Naive thymus-derived CD4-positive, alpha-beta T cell (primary cell): ENCODE results near the gene RAI1. TPM values are rescaled to one million over a fixed set of nuclear protein-coding genes. Genes with fewer than 3 reads are reported as not detected.
A peak's percentile ranks its signal among the peaks of the same experiment; 100 is the strongest.

Source experiments
- ATAC-seq: fragments of 150-1000 bp; cut with Tn5 transposase; 2 replicates; pipeline ENCODE4 v1.10.0; 2021; ENCODE audit warnings: mild to moderate bottlenecking, moderate library complexity
- CTCF ChIA-PET: fragments of 350-600 bp; sonication (Branson Sonifier 250); formaldehyde crosslinking; loops from one replicate; lab custom pipeline; 2021; ENCODE audit warnings: antibody characterized with exemption; lab: Charles Lee
- POLR2A ChIA-PET: fragments of 350-600 bp; sonication (Branson Sonifier 250); formaldehyde crosslinking; loops from one replicate; lab custom pipeline; 2021; ENCODE audit warnings: antibody characterized with exemption, inconsistent platforms; lab: Charles Lee
- DNase-seq, 9 donors: peaks; one replicate each; pipeline versions ENCODE4 v3.0.0 to v3.0.0-alpha.2; 2020 to 2022; ENCODE audit warnings: mixed read lengths in 1 of 9
- H3K27ac ChIP-seq: one replicate; pipeline ENCODE4 v1.7.0; 2013; ENCODE audit warnings: mild to moderate bottlenecking, low read depth, low read length, moderate library complexity
- H3K27me3 ChIP-seq, 2 donors: one replicate each; pipeline ENCODE4 v1.7.0; 2013; ENCODE audit warnings: low read length in 2 of 2, mild to moderate bottlenecking in 2 of 2, moderate library complexity in 2 of 2; ENCODE audit not compliant: control insufficient read depth in 2 of 2, insufficient read depth in 2 of 2
- H3K36me3 ChIP-seq, 3 experiments: 1 replicate in 2 of 3; 2 replicates in 1 of 3; pipeline ENCODE4 v1.7.0; 2013; ENCODE audit warnings: low read length in 3 of 3, mild to moderate bottlenecking in 3 of 3, moderate library complexity in 1 of 3; ENCODE audit not compliant: insufficient read depth in 3 of 3, control insufficient read depth in 2 of 3
- H3K4me1 ChIP-seq, 2 donors: one replicate each; pipeline ENCODE4 v1.7.0; 2013; ENCODE audit warnings: low read length in 2 of 2, mild to moderate bottlenecking in 2 of 2, moderate library complexity in 1 of 2; ENCODE audit not compliant: control insufficient read depth in 2 of 2, insufficient read depth in 2 of 2
- H3K4me3 ChIP-seq: 2 replicates; pipeline ENCODE4 v1.7.0; 2013; ENCODE audit warnings: mild to moderate bottlenecking, low read length
- H3K9me3 ChIP-seq, 3 experiments: 1 replicate in 2 of 3; 2 replicates in 1 of 3; pipeline ENCODE4 v1.7.0; 2013; ENCODE audit warnings: low read length in 3 of 3; ENCODE audit not compliant: control insufficient read depth in 2 of 3
- H3K27ac Mint-ChIP-seq, 9 donors: one replicate each; pipeline ENCODE4 v1.8.0; 2020 to 2022; ENCODE audit warnings: mixed read lengths in 9 of 9, mild to moderate bottlenecking in 8 of 9, moderate library complexity in 5 of 9, inconsistent platforms in 2 of 9
- H3K27me3 Mint-ChIP-seq, 5 donors: one replicate each; pipeline ENCODE4 v1.8.0; 2021 to 2022; ENCODE audit warnings: mixed read lengths in 5 of 5, mild to moderate bottlenecking in 1 of 5
- H3K36me3 Mint-ChIP-seq, 5 donors: one replicate each; pipeline ENCODE4 v1.8.0; 2020 to 2022; ENCODE audit warnings: mixed read lengths in 5 of 5, mild to moderate bottlenecking in 3 of 5, inconsistent platforms in 1 of 5
- H3K4me1 Mint-ChIP-seq, 7 donors: one replicate each; pipeline ENCODE4 v1.8.0; 2020 to 2022; ENCODE audit warnings: mixed read lengths in 7 of 7, mild to moderate bottlenecking in 3 of 7, inconsistent platforms in 1 of 7
- H3K4me3 Mint-ChIP-seq, 10 donors: one replicate each; pipeline ENCODE4 v1.8.0; 2020 to 2022; ENCODE audit warnings: mild to moderate bottlenecking in 10 of 10, mixed read lengths in 10 of 10, moderate library complexity in 6 of 10, inconsistent platforms in 2 of 10
- H3K9me3 Mint-ChIP-seq, 11 donors: one replicate each; pipeline ENCODE4 v1.8.0; 2020 to 2022; ENCODE audit warnings: mixed read lengths in 11 of 11, mild to moderate bottlenecking in 4 of 11, inconsistent platforms in 1 of 11, moderate library complexity in 1 of 11
- intact Hi-C, 2 donors: fragments of 100-400 bp; cut with micrococcal nuclease; formaldehyde crosslinking; loops; one replicate each; pipeline ENCODE4 v1.15.1; 2023
- polyA plus RNA-seq, 2 donors: library from polyadenylated mRNA; unstranded; fragments of 300-500 nt; fragmentation: Illumina TruSeq; gene quantifications; one replicate each; pipeline ENCODE4 v1.2.3, GENCODE V29; 2021
- total RNA-seq, 6 experiments: library from RNA in 5 of 6; stranded (reverse) in 5 of 6; gene quantifications; 1 replicate in 5 of 6; 2 replicates in 1 of 6; pipeline ENCODE4 v1.2.3 and lab custom pipeline; 2021 to 2026

The RAI1 gene
- total and polyA plus RNA-seq, 7 experiments from 2014 or later = 2.0 to 46.2 (median 21.2) TPM

GRCh38 chr17:17852930-17853329 lies 171.7 kb downstream of the RAI1 start:
- intact Hi-C loops = no loop called here
- no peaks in the 10 kb centered on the region for H3K27me3 ChIP-seq
- H3K4me1 ChIP-seq = peaks cover 30 to 55% of the 10 kb centered on the region in 2 donors
- H3K4me3 ChIP-seq = no peak overlapping the region
- no peaks in the 10 kb centered on the region for H3K36me3 ChIP-seq
- no peak overlapping the region for H3K4me3 Mint-ChIP-seq
- peaks cover 0 to 17% (median 0%) of the 10 kb centered on the region in 5 donors for H3K36me3 Mint-ChIP-seq
- CTCF ChIA-PET = no interaction called here
- no peaks in the 10 kb centered on the region for H3K9me3 Mint-ChIP-seq
- ATAC-seq = no peak
- H3K9me3 ChIP-seq = no peaks in the 10 kb centered on the region
- no peak for DNase-seq
- peak overlapping the region in 8 of 9 donors; percentile 36 to 98 (median 67) for H3K27ac Mint-ChIP-seq
- H3K4me1 Mint-ChIP-seq = peaks cover 39 to 88% (median 74%) of the 10 kb centered on the region in 7 donors
- H3K27me3 Mint-ChIP-seq = no peaks in the 10 kb centered on the region
- no peak overlapping the region for H3K27ac ChIP-seq
- POLR2A ChIA-PET = interaction anchor here (0.6 to 1.5 kb wide), 2 partner anchors 8 to 35 kb away, joined by 3 to 4 read pairs; no protein-coding TSS in a partner anchor

- Mint-ChIP-seq H3K27me3 (no peaks in the 10 kb centered on the region), H3K9me3 (no peaks in the 10 kb centered on the region), H3K36me3 (peaks cover 0 to 14% (median 0%) of the 10 kb centered on the region in 5 donors), H3K27ac (peak overlapping the region in 5 of 9 donors; percentile 47 to 98 (median 68)), H3K4me3 (peak overlapping the region in 1 of 10 donors; percentile 53), H3K4me1 (peaks cover 30 to 78% (median 64%) of the 10 kb centered on the region in 7 donors)
- Histone ChIP-seq H3K4me3 (no peak overlapping the region), H3K27me3 (no peaks in the 10 kb centered on the region), H3K36me3 (no peaks in the 10 kb centered on the region), H3K27ac (no peak overlapping the region), H3K9me3 (no peaks in the 10 kb centered on the region), H3K4me1 (peaks cover 20 to 45% of the 10 kb centered on the region in 2 donors)
- intact Hi-C loops = no loop called here
- peak in 1 of 9 donors; percentile 42 for DNase-seq
- ATAC-seq = no peak
- CTCF ChIA-PET = interaction anchor here (0.8 to 3.7 kb wide), 2 partner anchors 42 to 110 kb away, joined by 3 to 16 read pairs; no protein-coding TSS in a partner anchor
- POLR2A ChIA-PET = interaction anchor here (1.5 kb wide), 1 partner anchor 13 kb away, joined by 6 read pairs; no protein-coding TSS in a partner anchor
These were observed 172.7 kb downstream of the RAI1 start for GRCh38 chr17:17853811-17854447.

GRCh38 chr17:17855976-17856375 lies 174.7 kb downstream of the RAI1 start:
- CTCF ChIA-PET = interaction anchor here (0.8 to 3.7 kb wide), 4 partner anchors 10 to 44 kb away, joined by 3 to 16 read pairs (median 3); no protein-coding TSS in a partner anchor
- Mint-ChIP-seq H3K4me1 (peaks cover 13 to 69% (median 49%) of the 10 kb centered on the region in 7 donors), H3K36me3 (peaks cover 0 to 9% (median 0%) of the 10 kb centered on the region in 5 donors), H3K27me3 (no peaks in the 10 kb centered on the region), H3K4me3 (no peak overlapping the region), H3K9me3 (no peaks in the 10 kb centered on the region), H3K27ac (peak overlapping the region in 8 of 9 donors; percentile 10 to 79 (median 39))
- no peaks in the 10 kb centered on the region for H3K9me3 ChIP-seq
- no peak overlapping the region for H3K4me3 ChIP-seq
- H3K27me3 ChIP-seq = no peaks in the 10 kb centered on the region
- no peaks in the 10 kb centered on the region for H3K36me3 ChIP-seq
- DNase-seq (no peak), ATAC-seq (no peak)
- H3K27ac ChIP-seq = no peak overlapping the region
- H3K4me1 ChIP-seq = peaks cover 0 to 30% of the 10 kb centered on the region in 2 donors
- intact Hi-C loops = no loop called here
- POLR2A ChIA-PET = interaction anchor here (0.8 to 1.0 kb wide), 2 partner anchors 20 to 44 kb away, joined by 3 to 4 read pairs; no protein-coding TSS in a partner anchor

- ATAC-seq (no peak), DNase-seq (no peak)
- H3K4me1 Mint-ChIP-seq = peaks cover 9 to 68% (median 47%) of the 10 kb centered on the region in 7 donors
- Histone ChIP-seq H3K36me3 (no peaks in the 10 kb centered on the region), H3K4me1 (peaks cover 0 to 26% of the 10 kb centered on the region in 2 donors), H3K9me3 (no peaks in the 10 kb centered on the region), H3K4me3 (no peak overlapping the region), H3K27ac (no peak overlapping the region), H3K27me3 (no peaks in the 10 kb centered on the region)
- H3K4me3 Mint-ChIP-seq = no peak overlapping the region
- ChIA-PET CTCF (interaction anchor here (1.1 to 3.7 kb wide), 2 partner anchors 10 to 45 kb away, joined by 3 to 16 read pairs; no protein-coding TSS in a partner anchor), POLR2A (interaction anchor here (1.0 to 1.6 kb wide), 2 partner anchors 20 to 43 kb away, joined by 4 to 7 read pairs; no protein-coding TSS in a partner anchor)
- H3K9me3 Mint-ChIP-seq = no peaks in the 10 kb centered on the region
- peak overlapping the region in 7 of 9 donors; percentile 15 to 79 (median 51) for H3K27ac Mint-ChIP-seq
- peaks cover 0 to 9% (median 0%) of the 10 kb centered on the region in 5 donors for H3K36me3 Mint-ChIP-seq
- no peaks in the 10 kb centered on the region for H3K27me3 Mint-ChIP-seq
- intact Hi-C loops = no loop called here
These were observed 175.1 kb downstream of the RAI1 start for GRCh38 chr17:17856386-17856785.

- Mint-ChIP-seq H3K9me3 (no peaks in the 10 kb centered on the region), H3K27ac (peak overlapping the region in 2 of 9 donors; percentile 31 to 47), H3K4me3 (no peak overlapping the region), H3K4me1 (peaks cover 4 to 68% (median 47%) of the 10 kb centered on the region in 7 donors), H3K36me3 (peaks cover 0 to 6% (median 4%) of the 10 kb centered on the region in 5 donors), H3K27me3 (no peaks in the 10 kb centered on the region)
- Histone ChIP-seq H3K4me3 (no peak overlapping the region), H3K9me3 (no peaks in the 10 kb centered on the region), H3K4me1 (peaks cover 0 to 18% of the 10 kb centered on the region in 2 donors), H3K27me3 (no peaks in the 10 kb centered on the region), H3K36me3 (no peaks in the 10 kb centered on the region), H3K27ac (no peak overlapping the region)
- ATAC-seq (no peak), DNase-seq (no peak)
- ChIA-PET CTCF (interaction anchor here (0.6 kb wide), 1 partner anchor 192 kb away, joined by 5 read pairs; no protein-coding TSS in a partner anchor), POLR2A (interaction anchor here (1.6 kb wide), 1 partner anchor 44 kb away, joined by 7 read pairs; no protein-coding TSS in a partner anchor)
- intact Hi-C loops = no loop called here
These were observed 176.2 kb downstream of the RAI1 start for GRCh38 chr17:17857496-17857895.

- H3K4me1 Mint-ChIP-seq = peaks cover 13 to 67% (median 52%) of the 10 kb centered on the region in 7 donors
- POLR2A ChIA-PET = interaction anchor here (0.9 to 1.4 kb wide), 6 partner anchors 8 to 178 kb away, joined by 3 to 7 read pairs (median 4); no protein-coding TSS in a partner anchor
- ATAC-seq = peak; percentile 97
- CTCF ChIA-PET = interaction anchor here (0.7 to 5.2 kb wide), 17 partner anchors 18 to 185 kb away, joined by 3 to 88 read pairs (median 4); partner anchors contain the start of gene RAI1
- peak overlapping the region in 3 of 9 donors; percentile 46 to 70 (median 58) for H3K27ac Mint-ChIP-seq
- intact Hi-C loops = loop anchor here (1.0 to 2.0 kb wide), 7 partner anchors 48 to 179 kb away; partner anchors contain the start of gene RAI1 (in 2 of the 2)
- no peaks in the 10 kb centered on the region for H3K27me3 ChIP-seq
- no peak overlapping the region for H3K27ac ChIP-seq
- DNase-seq = peak; percentile 50 to 77 (median 68)
- no peaks in the 10 kb centered on the region for H3K36me3 ChIP-seq
- peaks cover 0 to 5% (median 4%) of the 10 kb centered on the region in 5 donors for H3K36me3 Mint-ChIP-seq
- H3K4me1 ChIP-seq = peaks cover 0 to 28% of the 10 kb centered on the region in 2 donors
- H3K4me3 ChIP-seq = no peak overlapping the region
- H3K4me3 Mint-ChIP-seq = no peak overlapping the region
- H3K9me3 Mint-ChIP-seq = no peaks in the 10 kb centered on the region
- no peaks in the 10 kb centered on the region for H3K9me3 ChIP-seq
- no peaks in the 10 kb centered on the region for H3K27me3 Mint-ChIP-seq
These were observed 178.9 kb downstream of the RAI1 start for GRCh38 chr17:17859909-17860765.
